NT2/D1 (cell line): ENCODE results near the gene RCOR1.

ENCODE experiments used
- SUZ12 ChIP-seq: IDR thresholded peaks from 2 replicates; pipeline ENCODE4 v1.6.1; 2011; ENCODE audit not compliant: insufficient read length, insufficient read depth; ENCODE audit errors: extremely low read depth
- ZNF274 ChIP-seq: IDR thresholded peaks from 2 replicates; pipeline ENCODE4 v1.6.1; 2011; ENCODE audit warnings: mild to moderate bottlenecking, low read depth, low read length

- TF ChIP-seq SUZ12: no peak
- no peak for TF ChIP-seq ZNF274
These were observed 794 bp downstream of the RCOR1 start for GRCh38 chr14:102593061-102593824.
